HL-60/S4 (cell line): Measurements from ENCODE around the gene MX1.

Experiments used
- in situ Hi-C: fragments of 300-500 bp; cut with MboI; formaldehyde crosslinking; loops from 2 replicates; pipeline ENCODE4 v1.14.3; 2022; ENCODE audit warnings: low sequenced_read_pairs

Gene MX1

DNA sequence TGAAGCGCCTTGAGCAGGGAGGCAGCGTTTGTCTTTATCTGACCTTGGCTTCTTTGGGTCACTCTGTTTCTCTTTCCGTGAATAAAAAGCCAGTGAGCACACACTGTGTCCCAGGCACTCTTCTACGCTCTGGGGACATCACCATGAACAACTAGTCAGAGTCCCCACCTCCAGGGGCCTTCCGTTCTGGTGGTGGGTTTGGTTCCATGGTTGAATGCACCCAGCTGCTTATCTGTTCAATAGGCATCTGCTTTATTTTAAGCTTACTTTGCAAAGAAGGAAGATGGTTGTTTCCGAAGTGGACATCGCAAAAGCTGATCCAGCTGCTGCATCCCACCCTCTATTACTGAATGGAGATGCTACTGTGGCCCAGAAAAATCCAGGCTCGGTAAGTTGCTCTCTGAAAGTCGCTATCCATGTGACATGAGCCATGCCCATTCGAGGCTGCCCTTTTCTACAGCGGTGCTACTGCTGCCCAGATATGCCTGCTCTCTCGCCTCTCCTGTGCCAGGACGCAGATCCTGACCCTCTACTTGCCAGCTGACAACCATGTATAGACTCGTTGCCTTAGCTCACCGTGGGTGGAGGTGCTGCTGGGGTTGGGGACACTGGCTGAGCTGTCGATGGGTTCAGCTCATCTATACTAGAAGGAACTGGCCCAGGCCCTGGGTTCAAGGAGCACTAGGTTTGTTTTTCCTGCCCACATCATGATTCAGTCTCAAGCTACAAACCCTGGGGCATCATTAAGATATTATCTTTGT, 5.9 kb downstream of the MX1 start:
- in situ Hi-C loops = no loop called here

GRCh38 chr21:41432562-41433460, 6.8 kb downstream of the MX1 start:
- in situ Hi-C loops = no loop called here

GRCh38 chr21:41433566-41433965, 7.5 kb downstream of the MX1 start:
- in situ Hi-C loops = no loop called here

- in situ Hi-C loops = no loop called here
Measured at GRCh38 chr21:41435706-41436105, 9.7 kb downstream of the MX1 start.

- in situ Hi-C loops = no loop called here
Measured at GRCh38 chr21:41437729-41438128, 11.7 kb downstream of the MX1 start.

- in situ Hi-C loops = no loop called here
Measured at GRCh38 chr21:41438425-41439113, 12.5 kb downstream of the MX1 start.

- in situ Hi-C loops = no loop called here
Measured at GRCh38 chr21:41439248-41439647, 13.2 kb downstream of the MX1 start.

DNA sequence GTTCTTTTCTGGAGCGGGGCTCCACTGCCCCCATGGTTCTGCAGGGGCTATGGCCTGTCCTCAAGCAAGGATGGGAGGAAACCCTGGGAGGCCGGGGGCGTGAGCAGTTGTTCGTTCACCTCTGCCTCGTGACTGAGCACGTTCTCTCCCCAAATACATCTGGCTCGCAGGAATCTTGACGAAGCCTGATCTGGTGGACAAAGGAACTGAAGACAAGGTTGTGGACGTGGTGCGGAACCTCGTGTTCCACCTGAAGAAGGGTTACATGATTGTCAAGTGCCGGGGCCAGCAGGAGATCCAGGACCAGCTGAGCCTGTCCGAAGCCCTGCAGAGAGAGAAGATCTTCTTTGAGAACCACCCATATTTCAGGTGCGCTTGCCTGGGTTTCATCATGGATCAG, 15.5 kb downstream of the MX1 start:
- in situ Hi-C loops = no loop called here

DNA sequence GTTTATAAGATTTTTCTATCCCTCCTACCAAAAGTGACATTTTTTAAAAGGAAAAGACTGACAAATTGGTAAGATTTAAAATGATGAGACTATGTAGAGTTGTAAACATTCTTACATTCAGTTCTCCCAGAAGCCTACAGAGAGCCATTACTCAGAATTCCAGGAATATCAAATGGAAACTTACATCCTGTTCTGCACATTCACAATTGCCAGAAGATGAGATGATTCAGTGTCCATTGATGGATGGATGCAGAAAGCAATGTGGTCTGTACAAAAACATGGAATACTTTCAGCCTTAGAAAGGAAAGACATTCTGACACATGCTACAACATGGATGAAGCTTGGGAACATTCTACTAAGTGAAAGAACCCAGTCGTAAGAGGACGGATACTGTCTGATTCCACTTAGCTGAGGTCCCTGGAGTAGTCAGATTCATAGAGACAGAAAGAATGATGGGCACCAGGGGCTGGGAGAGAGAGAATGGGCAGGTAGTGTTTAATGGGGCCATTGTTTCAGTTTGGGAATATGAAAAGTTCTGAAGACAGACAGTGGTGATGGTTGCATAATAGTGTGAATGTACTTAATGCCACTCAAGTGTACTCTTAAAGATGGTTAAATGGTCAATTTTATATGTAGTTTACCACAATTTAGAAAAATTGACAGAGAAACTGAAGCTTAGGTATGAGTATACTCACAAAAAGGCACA, 16.6 kb downstream of the MX1 start:
- in situ Hi-C loops = no loop called here

- in situ Hi-C loops = no loop called here
Measured at GRCh38 chr21:41443562-41443961, 17.5 kb downstream of the MX1 start.

- in situ Hi-C loops = no loop called here
Measured at GRCh38 chr21:41444703-41445464, 18.8 kb downstream of the MX1 start.

- in situ Hi-C loops = no loop called here
Measured at GRCh38 chr21:41445465-41445862, 19.4 kb downstream of the MX1 start.

DNA sequence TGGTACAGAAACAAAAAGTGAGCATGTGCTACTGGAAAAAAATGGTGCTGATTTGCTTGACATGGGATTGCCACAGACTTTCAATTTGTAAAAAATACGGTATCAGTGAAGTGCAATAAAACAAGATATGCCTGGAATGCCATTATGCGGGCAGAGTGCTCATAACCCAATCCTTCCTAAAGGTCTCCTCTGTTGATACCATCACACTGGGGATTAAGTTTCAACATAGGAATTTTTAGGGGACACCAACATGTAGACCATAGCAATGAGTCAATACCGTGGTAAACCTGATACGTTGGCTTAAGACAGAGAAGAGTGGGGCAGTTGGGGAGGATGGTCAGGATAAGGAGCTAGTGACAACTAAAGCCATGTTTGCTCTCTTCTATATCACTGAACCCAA, 20.5 kb downstream of the MX1 start:
- in situ Hi-C loops = no loop called here

DNA sequence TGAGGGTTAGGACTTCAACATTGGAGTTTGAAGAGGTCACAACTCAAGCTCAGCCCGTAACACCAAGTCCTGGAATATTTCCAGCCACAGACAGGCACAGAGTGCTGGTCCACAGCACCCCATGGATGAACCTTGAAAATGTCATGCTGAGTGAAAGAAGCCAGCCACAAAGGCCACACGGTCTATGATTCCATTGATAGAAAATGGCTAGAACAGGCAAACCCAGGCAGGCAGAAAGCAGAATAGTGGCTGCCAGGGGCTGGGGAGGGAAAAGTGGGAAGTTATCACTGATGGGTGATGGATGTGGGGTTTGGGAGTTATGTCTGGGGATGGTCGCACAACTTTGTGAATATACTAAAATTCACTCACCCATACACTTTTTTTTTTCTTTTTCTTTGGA, 21.3 kb downstream of the MX1 start:
- in situ Hi-C loops = no loop called here

DNA sequence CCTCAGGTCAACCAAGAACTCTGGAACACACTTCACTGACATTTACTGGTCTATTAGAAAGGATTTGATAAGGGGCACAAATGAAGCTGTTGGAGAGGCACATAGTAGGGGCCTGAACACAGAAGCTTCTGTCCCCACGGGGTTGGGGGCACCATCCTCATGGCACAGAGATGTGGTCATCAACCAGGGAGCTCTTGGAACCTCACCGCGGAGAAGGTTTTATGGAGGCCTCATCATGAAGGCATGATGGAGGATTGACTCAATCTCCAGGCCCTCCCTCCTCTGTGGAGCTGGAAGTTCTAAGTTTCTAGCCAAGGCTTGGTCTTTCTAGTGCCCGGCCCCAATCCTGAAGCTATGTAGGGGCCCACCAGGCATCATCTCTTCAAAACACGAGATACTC, 23.6 kb downstream of the MX1 start:
- in situ Hi-C loops = no loop called here

- in situ Hi-C loops = no loop called here
Measured at GRCh38 chr21:41451753-41452676, 26.0 kb downstream of the MX1 start.

- in situ Hi-C loops = no loop called here
Measured at GRCh38 chr21:41453198-41453597, 27.2 kb downstream of the MX1 start.

- in situ Hi-C loops = no loop called here
Measured at GRCh38 chr21:41453761-41454160, 27.7 kb downstream of the MX1 start.

GRCh38 chr21:41458121-41458520, 32.1 kb downstream of the MX1 start:
- in situ Hi-C loops = no loop called here
